Upper lobe of left lung (tissue), 4 donors: ENCODE results near the gene FOXN3.

ENCODE experiments used
- EP300 ChIP-seq, 4 donors: sonication (generic); formaldehyde crosslinking; IDR thresholded peaks; one replicate each; pipeline ENCODE4 v1.5.1; 2017; ENCODE audit warnings: antibody characterized with exemption in 4 of 4, control low read depth in 2 of 4
- POLR2A ChIP-seq, 4 donors: fragments of 450-650 bp; IDR thresholded peaks; one replicate each; pipeline ENCODE4 v1.5.1; 2016 to 2017; ENCODE audit warnings: antibody characterized with exemption in 4 of 4, mild to moderate bottlenecking in 2 of 4
- POLR2AphosphoS5 ChIP-seq, 2 donors: sonication (generic); formaldehyde crosslinking; IDR thresholded peaks; one replicate each; pipeline ENCODE4 v1.5.1; 2017; ENCODE audit warnings: antibody characterized with exemption in 2 of 2
- TF ChIP-seq, protein P1 (sequence below), 6 experiments: fragments of 450-650 bp in 4 of 6; fragments of 200-600 bp in 2 of 6; sonication (generic) in 2 of 6; IDR thresholded peaks; one replicate each; pipeline ENCODE4 v1.5.1; 2016 to 2019; ENCODE audit warnings: antibody characterized with exemption in 6 of 6

DNA sequence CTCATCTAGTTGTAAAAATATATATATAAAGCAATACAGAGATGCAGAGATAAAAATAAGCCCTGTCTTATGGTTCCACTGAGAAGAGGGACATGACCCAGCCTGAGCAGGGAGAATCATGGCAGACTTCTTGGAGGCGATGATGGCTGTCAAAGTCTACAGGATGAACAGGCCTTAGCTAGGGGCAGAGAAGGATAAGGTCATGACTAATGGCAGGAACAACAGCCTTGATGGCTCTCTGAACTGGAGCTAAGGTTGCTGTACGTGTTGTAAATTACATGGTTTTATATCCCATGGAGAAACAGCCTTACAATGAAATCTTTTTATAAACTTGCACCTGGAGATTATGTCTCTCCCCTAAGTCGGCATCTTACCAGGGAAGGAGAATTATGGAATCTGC, 32.4 kb downstream of the FOXN3 start:
- TF ChIP-seq, protein P1, sequence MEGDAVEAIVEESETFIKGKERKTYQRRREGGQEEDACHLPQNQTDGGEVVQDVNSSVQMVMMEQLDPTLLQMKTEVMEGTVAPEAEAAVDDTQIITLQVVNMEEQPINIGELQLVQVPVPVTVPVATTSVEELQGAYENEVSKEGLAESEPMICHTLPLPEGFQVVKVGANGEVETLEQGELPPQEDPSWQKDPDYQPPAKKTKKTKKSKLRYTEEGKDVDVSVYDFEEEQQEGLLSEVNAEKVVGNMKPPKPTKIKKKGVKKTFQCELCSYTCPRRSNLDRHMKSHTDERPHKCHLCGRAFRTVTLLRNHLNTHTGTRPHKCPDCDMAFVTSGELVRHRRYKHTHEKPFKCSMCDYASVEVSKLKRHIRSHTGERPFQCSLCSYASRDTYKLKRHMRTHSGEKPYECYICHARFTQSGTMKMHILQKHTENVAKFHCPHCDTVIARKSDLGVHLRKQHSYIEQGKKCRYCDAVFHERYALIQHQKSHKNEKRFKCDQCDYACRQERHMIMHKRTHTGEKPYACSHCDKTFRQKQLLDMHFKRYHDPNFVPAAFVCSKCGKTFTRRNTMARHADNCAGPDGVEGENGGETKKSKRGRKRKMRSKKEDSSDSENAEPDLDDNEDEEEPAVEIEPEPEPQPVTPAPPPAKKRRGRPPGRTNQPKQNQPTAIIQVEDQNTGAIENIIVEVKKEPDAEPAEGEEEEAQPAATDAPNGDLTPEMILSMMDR (IDR thresholded peaks at IDR 0.05), result no peak
- TF ChIP-seq POLR2A (IDR thresholded peaks at IDR 0.05), result no peak
- no peak for TF ChIP-seq EP300 (IDR thresholded peaks at IDR 0.05)
- no peak for TF ChIP-seq POLR2AphosphoS5 (IDR thresholded peaks at IDR 0.05)
